GM12878 (cell line): ENCODE results near the gene LARGE1. TPM values are rescaled to one million over a fixed set of nuclear protein-coding genes. Genes with fewer than 3 reads are reported as not detected.
A peak's percentile ranks its signal among the peaks of the same experiment; 100 is the strongest.

Experiments used
- ATAC-seq: fragments of 200-7000 bp; cut with Tn5 transposase; 3 replicates; pipeline ENCODE4 v1.9.1; 2020; ENCODE audit warnings: mild to moderate bottlenecking, moderate library complexity
- BruUV-seq: library from RNA; stranded (reverse); fragments of 400-500 nt; replicated peaks from 2 replicates; lab custom pipeline; 2021; lab: Mats Ljungman, UMichigan
- CTCF ChIA-PET: fragments of 300-600 bp; sonication (Branson Sonifier 250); formaldehyde crosslinking; extraction: SDS; loops from one replicate; lab custom pipeline; 2021; ENCODE audit warnings: inconsistent platforms; lab: Yijun Ruan, JAX
- POLR2A ChIA-PET: fragments of 350-600 bp; formaldehyde crosslinking; extraction: SDS; loops from one replicate; lab custom pipeline; 2021; ENCODE audit warnings: inconsistent platforms; lab: Charles Lee
- RAD21 ChIA-PET: fragments of 300-600 bp; sonication (Branson Sonifier 250); formaldehyde crosslinking; loops from one replicate; lab custom pipeline; 2023; ENCODE audit warnings: antibody characterized with exemption; ENCODE audit not compliant: unreplicated experiment; lab: Charles Lee
- SMC1A ChIA-PET: fragments of 300-600 bp; sonication (Branson Sonifier 250); formaldehyde crosslinking; loops from one replicate; lab custom pipeline; 2023; ENCODE audit not compliant: unreplicated experiment, uncharacterized antibody; lab: Charles Lee
- DNase-seq: peaks from one replicate; pipeline ENCODE4 v3.0.0-alpha.2; 2011; ENCODE audit warnings: low read depth, low spot score
- FAIRE-seq: peaks from 3 replicates; lab custom pipeline; 2011; peaks lifted over from hg19 to GRCh38; lab: Jason Lieb, UNC
- H2AFZ ChIP-seq: 2 replicates; pipeline ENCODE4 v1.6.0; 2011; ENCODE audit warnings: low read depth, low read length, control low read depth; ENCODE audit not compliant: control insufficient read depth
- H3K27ac ChIP-seq: 2 replicates; pipeline ENCODE4 v1.5.1; 2011; ENCODE audit warnings: control low read depth; ENCODE audit not compliant: control insufficient read depth, insufficient read depth
- H3K27me3 ChIP-seq, 2 experiments: replicated peaks in 1 of 2; 2 replicates each; pipeline versions ENCODE4 v1.6.0 to v1.6.1; 2011; ENCODE audit warnings: low read length in 1 of 2; ENCODE audit not compliant: control insufficient read depth in 2 of 2, insufficient read depth in 2 of 2
- H3K36me3 ChIP-seq, 2 experiments: 2 replicates each; pipeline ENCODE4 v1.5.1; 2011; ENCODE audit warnings: low read length in 1 of 2; ENCODE audit not compliant: control insufficient read depth in 2 of 2, insufficient read depth in 2 of 2
- H3K4me1 ChIP-seq: 2 replicates; pipeline ENCODE4 v1.6.1; 2011; ENCODE audit warnings: mild to moderate bottlenecking, low read length, moderate library complexity, mixed read lengths; ENCODE audit not compliant: control insufficient read depth, insufficient read depth
- H3K4me2 ChIP-seq: 2 replicates; pipeline ENCODE4 v1.6.0; 2011; ENCODE audit warnings: control low read depth; ENCODE audit not compliant: control insufficient read depth, insufficient read depth
- H3K4me3 ChIP-seq: fragments of 200-600 bp; sonication (generic); 2 replicates; pipeline ENCODE4 v1.5.1; 2016
- H3K79me2 ChIP-seq: 2 replicates; pipeline ENCODE4 v1.6.0; 2011; ENCODE audit warnings: low read length; ENCODE audit not compliant: control insufficient read depth, insufficient read depth
- H3K9ac ChIP-seq: 2 replicates; pipeline ENCODE4 v1.8.0; 2011; ENCODE audit warnings: low read length, control low read depth, mixed read lengths; ENCODE audit not compliant: control insufficient read depth, insufficient read depth
- H3K9me3 ChIP-seq: replicated peaks from 3 replicates; pipeline ENCODE4 v1.5.1; 2011; ENCODE audit warnings: mild to moderate bottlenecking, low read length; ENCODE audit not compliant: control insufficient read depth, insufficient read depth
- H4K20me1 ChIP-seq: 2 replicates; pipeline ENCODE4 v1.6.0; 2011; ENCODE audit not compliant: control insufficient read depth, insufficient read depth
- BACH1 ChIP-seq: fragments of 450-650 bp; IDR thresholded peaks from 2 replicates; pipeline ENCODE4 v1.6.1; 2017; ENCODE audit warnings: mild to moderate bottlenecking, borderline replicate concordance
- CHD1 ChIP-seq: IDR thresholded peaks from 2 replicates; pipeline ENCODE4 v1.6.1; 2012; ENCODE audit warnings: low read depth, low read length, improper control_type of control experiment
- CREM ChIP-seq: IDR thresholded peaks from 2 replicates; pipeline ENCODE4 v1.6.1; 2014; ENCODE audit warnings: antibody characterized with exemption, low read depth
- DPF2 ChIP-seq: fragments of 450-650 bp; IDR thresholded peaks from 2 replicates; pipeline ENCODE4 v1.6.1; 2017; ENCODE audit warnings: mild to moderate bottlenecking
- EED ChIP-seq: sonication (generic); IDR thresholded peaks from 2 replicates; pipeline ENCODE4 v1.6.1; 2016; ENCODE audit warnings: antibody characterized with exemption, low read depth
- ETV6 ChIP-seq, 2 experiments: fragments of 450-650 bp in 1 of 2; IDR thresholded peaks in 1 of 2; conservative IDR thresholded peaks in 1 of 2; 2 replicates each; pipeline ENCODE4 v1.6.1; 2014; ENCODE audit warnings: antibody characterized with exemption in 1 of 2, borderline replicate concordance in 1 of 2, low read depth in 1 of 2, mild to moderate bottlenecking in 1 of 2, moderate library complexity in 1 of 2
- IKZF1 ChIP-seq: fragments of 450-650 bp; conservative IDR thresholded peaks from 2 replicates; pipeline ENCODE4 v1.6.1; 2017; ENCODE audit warnings: antibody characterized with exemption, mild to moderate bottlenecking
- IKZF2 ChIP-seq, 2 experiments: fragments of 450-650 bp; IDR thresholded peaks; 2 replicates each; pipeline ENCODE4 v1.6.1; 2017; ENCODE audit warnings: mild to moderate bottlenecking in 2 of 2, moderate library complexity in 2 of 2
- MEF2B ChIP-seq: fragments of 450-650 bp; IDR thresholded peaks from 2 replicates; pipeline ENCODE4 v1.6.1; 2018; ENCODE audit warnings: mild to moderate bottlenecking, moderate library complexity; ENCODE audit not compliant: partially characterized antibody, poor library complexity, severe bottlenecking
- NR2F1 ChIP-seq: fragments of 450-650 bp; conservative IDR thresholded peaks from 2 replicates; pipeline ENCODE4 v1.6.1; 2017; ENCODE audit warnings: mild to moderate bottlenecking
- PAX5 ChIP-seq: IDR thresholded peaks from 2 replicates; pipeline ENCODE4 v1.6.1; 2011; ENCODE audit warnings: low read depth, low read length, borderline replicate concordance
- PML ChIP-seq: IDR thresholded peaks from 2 replicates; pipeline ENCODE4 v1.6.1; 2012; ENCODE audit warnings: low read length, inconsistent platforms
- RCOR1 ChIP-seq: conservative IDR thresholded peaks from 2 replicates; pipeline ENCODE4 v1.6.1; 2012; ENCODE audit warnings: low read depth, low read length, improper control_type of control experiment
- RFX5 ChIP-seq: IDR thresholded peaks from 2 replicates; pipeline ENCODE4 v1.6.1; 2011; ENCODE audit warnings: low read depth, low read length, improper control_type of control experiment
- TARDBP ChIP-seq: IDR thresholded peaks from 2 replicates; pipeline ENCODE4 v1.6.1; 2016; ENCODE audit warnings: borderline replicate concordance
- TBL1XR1 ChIP-seq: IDR thresholded peaks from 2 replicates; pipeline ENCODE4 v1.6.1; 2012; ENCODE audit warnings: low read depth, low read length, improper control_type of control experiment
- ZNF207 ChIP-seq: fragments of 450-650 bp; IDR thresholded peaks from 2 replicates; pipeline ENCODE4 v1.6.1; 2014; ENCODE audit warnings: antibody characterized with exemption, mild to moderate bottlenecking, borderline replicate concordance
- ZNF384 ChIP-seq: IDR thresholded peaks from 2 replicates; pipeline ENCODE4 v1.6.1; 2012; ENCODE audit warnings: low read depth, mild to moderate bottlenecking, low read length, improper control_type of control experiment, borderline replicate concordance
- WGBS: methylation state at CpG from one replicate; pipeline ENCODE4 v1.1.6; 2016; ENCODE audit warnings: low lambda C conversion rate; ENCODE audit not compliant: insufficient replicate concordance, insufficient coverage; ENCODE audit errors: missing lambda C conversion rate; 5-methylcytosine and 5-hydroxymethylcytosine counted together
- in situ Hi-C: fragments of 300-500 bp; cut with MboI; formaldehyde crosslinking; loops from 9 replicates; pipeline ENCODE4 v1.14.3; 2018; ENCODE audit warnings: mixed read lengths
- intact Hi-C: fragments of 100-400 bp; cut with micrococcal nuclease; formaldehyde crosslinking; loops from one replicate; pipeline ENCODE4 v1.14.2; 2022; ENCODE audit not compliant: unreplicated experiment
- polyA plus RNA-seq, 11 experiments: library from polyadenylated mRNA; depleted of rRNA in 4 of 11; unstranded in 6 of 11; stranded (reverse) in 5 of 11; fragments of >200 nt; fragmentation: Nextera tagmentation in 4 of 11; fragmentation: Illumina TruSeq in 1 of 11; extraction: Ambion mirVana in 4 of 11; extraction: Trizol in 1 of 11; gene quantifications; 1 replicate in 1 of 11; 2 replicates in 10 of 11; pipeline versions ENCODE4 v1.2.1 to v1.2.3, GENCODE V29; 2011 to 2016; ENCODE audit warnings: inconsistent platforms in 2 of 11, missing spikeins in 2 of 11, low read depth in 1 of 11
- total RNA-seq, 4 experiments: library from RNA; depleted of rRNA in 3 of 4; stranded (reverse); fragments of >200 nt in 3 of 4; fragmentation: Illumina TruSeq in 1 of 4; extraction: Trizol in 1 of 4; gene quantifications; 2 replicates each; pipeline versions ENCODE4 v1.2.1 to v1.2.3, GENCODE V29; 2013 to 2021
- TF ChIP-seq, protein P1 (sequence below): fragments of 450-650 bp; IDR thresholded peaks from 2 replicates; pipeline ENCODE4 v1.6.1; 2014; ENCODE audit warnings: mild to moderate bottlenecking
- TF ChIP-seq, protein P2 (sequence below): fragments of 150-350 bp; IDR thresholded peaks from 2 replicates; pipeline ENCODE4 v1.6.1; 2014; ENCODE audit warnings: mild to moderate bottlenecking, low read depth, low read length

Gene LARGE1
- total and polyA plus RNA-seq, 10 of the 15 experiments (the other 5 are each of a cell fraction or from before 2014, with no cell fraction given), result 3.2 to 41.4 (median 17.3) TPM

GRCh38 chr22:33854724-33855123 is 65.6 kb downstream of the LARGE1 start (continued):
- TF ChIP-seq BACH1 (no peak), ZNF207 (no peak), CHD1 (no peak), CREM (no peak), NR2F1 (no peak), RCOR1 (no peak)
- TF ChIP-seq, all 136 proteins: peak for 0

DNA sequence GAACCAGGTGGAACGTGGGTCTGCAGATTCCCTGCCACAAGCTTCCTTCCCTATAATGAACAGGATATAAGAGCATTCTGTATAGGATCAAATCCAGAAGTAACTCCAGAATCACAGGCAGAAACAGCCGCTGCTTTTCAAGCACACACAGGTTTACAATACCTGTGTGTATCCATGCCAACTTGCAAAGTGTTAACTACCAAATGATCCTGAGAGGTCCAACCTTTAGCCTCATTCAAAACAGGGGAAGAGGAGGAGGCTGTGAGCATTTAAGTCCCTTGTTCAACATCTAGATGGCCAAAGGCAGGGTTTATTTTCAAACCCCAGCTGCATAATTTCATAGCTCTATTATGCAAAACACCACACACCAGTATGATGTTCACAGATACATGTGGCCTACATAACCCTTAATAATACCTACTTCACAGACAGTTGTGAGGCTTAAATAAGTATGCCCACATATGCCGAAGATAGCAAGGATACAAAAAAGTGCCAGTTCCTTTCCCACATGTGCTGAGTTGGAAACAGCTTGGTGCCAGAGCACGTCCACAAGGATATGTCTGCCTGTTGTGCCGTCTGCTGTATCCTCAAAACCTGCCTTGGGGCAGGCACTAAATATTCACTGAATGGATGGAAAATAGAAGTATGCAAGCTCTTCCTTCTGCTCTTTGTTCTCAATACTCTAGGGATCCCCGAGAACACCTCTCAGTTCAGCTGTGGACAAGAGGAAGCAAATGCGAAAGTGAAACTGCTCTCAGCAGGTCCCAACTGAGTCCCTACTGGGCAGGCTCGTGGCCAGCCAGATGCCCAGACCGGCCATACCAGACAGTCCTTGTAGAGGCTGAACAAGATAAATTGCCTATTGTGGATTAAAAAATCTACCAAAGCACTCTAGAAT is 66.8 kb downstream of the LARGE1 start:
- ChIA-PET RAD21 (interaction anchor here (1.0 to 1.7 kb wide), 5 partner anchors 13 to 274 kb away, joined by 3 to 6 read pairs (median 3); no protein-coding TSS in a partner anchor), CTCF (interaction anchor here (1.0 to 1.2 kb wide), 2 partner anchors 18 to 333 kb away, joined by 3 to 5 read pairs; no protein-coding TSS in a partner anchor), SMC1A (interaction anchor here (0.6 to 1.9 kb wide), 8 partner anchors 9 to 125 kb away, joined by 3 to 6 read pairs (median 3); no protein-coding TSS in a partner anchor), POLR2A (interaction anchor here (0.8 to 1.0 kb wide), 2 partner anchors 527 to 804 kb away, joined by 3 read pairs; no protein-coding TSS in a partner anchor)
- Histone ChIP-seq H3K9me3 (no peaks in the 10 kb centered on the region), H3K4me3 (peak overlapping the region; percentile 31; the same call in 1 of the 2 replicates), H3K9ac (peak overlapping the region; percentile 74), H3K36me3 (no peaks in the 10 kb centered on the region), H3K27ac (peak overlapping the region; percentile 91), H3K27me3 (no peaks in the 10 kb centered on the region), H3K4me2 (peak overlapping the region; percentile 96), H3K4me1 (peaks cover 15% of the 10 kb centered on the region), H4K20me1 (no peaks in the 10 kb centered on the region), H3K79me2 (peaks cover 13% of the 10 kb centered on the region), H2AFZ (peak overlapping the region; percentile 82)
- DNase-seq (peak; percentile 53), FAIRE-seq (peak; percentile 35), ATAC-seq (peak; percentile 99)
- TF ChIP-seq TARDBP (no peak), PML (no peak), PAX5 (no peak), ZNF384 (0 out of 2 replicates have a peak, but pooled peaks have one; percentile 7), RCOR1 (no peak), DPF2 (0 out of 2 replicates have a peak, but pooled peaks have one; percentile 14), IKZF2 (IDR thresholded peaks at IDR 0.05) (peak; percentile 23 to 42; a peak in 3 of 4 replicates), IKZF1 (peak; percentile 63), ETV6 (conservative IDR thresholded peaks at IDR 0.05 in 1 of 2, IDR thresholded peaks at IDR 0.05 in 1 of 2; ENCODE audit: borderline replicate concordance in 1 of 2, low read depth in 1 of 2) (0 out of 4 replicates have a peak, but pooled peaks of 1 of the 2 experiments have one; percentile 31), MEF2B (peak; percentile 75), EED (peak; percentile 47; the same call in 1 of the 2 replicates), RFX5 (0 out of 2 replicates have a peak, but pooled peaks have one; percentile 9), TBL1XR1 (no peak)
- TF ChIP-seq, protein P1, sequence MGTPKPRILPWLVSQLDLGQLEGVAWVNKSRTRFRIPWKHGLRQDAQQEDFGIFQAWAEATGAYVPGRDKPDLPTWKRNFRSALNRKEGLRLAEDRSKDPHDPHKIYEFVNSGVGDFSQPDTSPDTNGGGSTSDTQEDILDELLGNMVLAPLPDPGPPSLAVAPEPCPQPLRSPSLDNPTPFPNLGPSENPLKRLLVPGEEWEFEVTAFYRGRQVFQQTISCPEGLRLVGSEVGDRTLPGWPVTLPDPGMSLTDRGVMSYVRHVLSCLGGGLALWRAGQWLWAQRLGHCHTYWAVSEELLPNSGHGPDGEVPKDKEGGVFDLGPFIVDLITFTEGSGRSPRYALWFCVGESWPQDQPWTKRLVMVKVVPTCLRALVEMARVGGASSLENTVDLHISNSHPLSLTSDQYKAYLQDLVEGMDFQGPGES, result no peak
- TF ChIP-seq, protein P2, sequence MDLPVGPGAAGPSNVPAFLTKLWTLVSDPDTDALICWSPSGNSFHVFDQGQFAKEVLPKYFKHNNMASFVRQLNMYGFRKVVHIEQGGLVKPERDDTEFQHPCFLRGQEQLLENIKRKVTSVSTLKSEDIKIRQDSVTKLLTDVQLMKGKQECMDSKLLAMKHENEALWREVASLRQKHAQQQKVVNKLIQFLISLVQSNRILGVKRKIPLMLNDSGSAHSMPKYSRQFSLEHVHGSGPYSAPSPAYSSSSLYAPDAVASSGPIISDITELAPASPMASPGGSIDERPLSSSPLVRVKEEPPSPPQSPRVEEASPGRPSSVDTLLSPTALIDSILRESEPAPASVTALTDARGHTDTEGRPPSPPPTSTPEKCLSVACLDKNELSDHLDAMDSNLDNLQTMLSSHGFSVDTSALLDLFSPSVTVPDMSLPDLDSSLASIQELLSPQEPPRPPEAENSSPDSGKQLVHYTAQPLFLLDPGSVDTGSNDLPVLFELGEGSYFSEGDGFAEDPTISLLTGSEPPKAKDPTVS, result no peak
- intact Hi-C loops, result no loop called here
- WGBS, result 29% methylated on average over 9 of the region's 9 CpGs
- in situ Hi-C loops, result no loop called here
- no TSS peak for BruUV-seq
